ENCODE data around the gene RTN4R. TPM values are rescaled to one million over a fixed set of nuclear protein-coding genes. Genes with fewer than 3 reads are reported as not detected.

The RTN4R gene
- total and polyA plus RNA-seq, 2 experiments from 2014 or later, result 10.6 to 38.4 TPM

- Histone ChIP-seq H3K27me3 (ENCODE audit: insufficient read depth) (no peaks in the 10 kb centered on the region), H3K4me1 (ENCODE audit: insufficient read depth) (no peaks in the 10 kb centered on the region), H3K9me2 (ENCODE audit: insufficient read depth) (no peaks in the 10 kb centered on the region), H4K20me1 (replicated peaks; ENCODE audit: insufficient read depth) (no peaks in the 10 kb centered on the region), H2AFZ (no peak overlapping the region), H3K4me2 (no peak overlapping the region), H3F3A (replicated peaks; ENCODE audit: low read depth) (peaks cover 13% of the 10 kb centered on the region; the same call in 1 of the 2 replicates), H3K79me2 (replicated peaks; ENCODE audit: insufficient read depth) (no peaks in the 10 kb centered on the region), H3K27ac (ENCODE audit: low read depth) (no peak overlapping the region), H3K4me3 (no peak overlapping the region), H3K36me3 (ENCODE audit: insufficient read depth) (no peaks in the 10 kb centered on the region)
- H3K9me3 Mint-ChIP-seq, result peaks cover 11% of the 10 kb centered on the region
- no peak for TF ChIP-seq STAT1 (IDR thresholded peaks at IDR 0.05; ENCODE audit: unreplicated experiment)
- no peak for TF ChIP-seq ZNF331 (CRISPR knock-in tag; IDR thresholded peaks at IDR 0.05; ENCODE audit: low read depth)
- TF ChIP-seq ETS1 (IDR thresholded peaks at IDR 0.05), result no peak
- no peak for TF ChIP-seq CTCF (conservative IDR thresholded peaks at IDR 0.05; ENCODE audit: low read depth in 2 of 2)
- no peak for TF ChIP-seq CREB1 (CRISPR knock-in tag; IDR thresholded peaks at IDR 0.05; ENCODE audit: low read depth)
- TF ChIP-seq EZH2 (IDR thresholded peaks at IDR 0.05; ENCODE audit: low read depth, unreplicated experiment), result no peak
- TF ChIP-seq EZH2phosphoT487 (IDR thresholded peaks at IDR 0.05; ENCODE audit: unreplicated experiment), result no peak
- no peak for TF ChIP-seq NANOG (IDR thresholded peaks at IDR 0.05; ENCODE audit: borderline replicate concordance)
- TF ChIP-seq JUNB (IDR thresholded peaks at IDR 0.05; ENCODE audit: unreplicated experiment), result no peak
- no peak for TF ChIP-seq ZNF462 (CRISPR knock-in tag; IDR thresholded peaks at IDR 0.05)
- no peak for TF ChIP-seq POLR2AphosphoS5 (IDR thresholded peaks at IDR 0.05; ENCODE audit: low read depth)
- TF ChIP-seq ZNF114 (CRISPR knock-in tag; IDR thresholded peaks at IDR 0.05), result no peak
- TF ChIP-seq REST (IDR thresholded peaks at IDR 0.05; ENCODE audit: unreplicated experiment), result no peak
- H3K4me1 Mint-ChIP-seq, result peaks cover 2% of the 10 kb centered on the region
- no peak overlapping the region for H3K27ac Mint-ChIP-seq
- no peak for ATAC-seq
- H3K27me3 Mint-ChIP-seq (ENCODE audit: insufficient read depth, low read depth, poor library complexity), result peaks cover 12% of the 10 kb centered on the region
- no peaks in the 10 kb centered on the region; the same call in 2 of the 3 replicates for H3K36me3 Mint-ChIP-seq (ENCODE audit: low read depth)
- no peak for DNase-seq (ENCODE audit: low spot score)
- no peak overlapping the region for H3K4me3 Mint-ChIP-seq
These were observed 43.0 kb downstream of the RTN4R start for GRCh38 chr22:20224917-20225692.
